HPDE6-E6E7 (cell line): ENCODE data around the gene ROCK2.
"Not testable (repeated sequence)": the region's sequence is repeated elsewhere in the genome, so short reads cannot be mapped to it uniquely, and the experiment has no call there.

Experiments
- DNase-seq: peaks from one replicate; pipeline ENCODE4 v3.0.0; 2011; ENCODE audit warnings: missing footprints; ENCODE audit errors: extremely low spot score

Gene ROCK2

GRCh38 chr2:11179196-11179595, 165.2 kb downstream of the ROCK2 start:
- DNase-seq = no peak

GRCh38 chr2:11177871-11178690, 166.4 kb downstream of the ROCK2 start:
- DNase-seq = no peak

- no peak for DNase-seq
These were observed 169.1 kb downstream of the ROCK2 start for GRCh38 chr2:11175293-11175795.

- no peak for DNase-seq
These were observed 170.2 kb downstream of the ROCK2 start for GRCh38 chr2:11174222-11174621.

GRCh38 chr2:11169333-11169732, 175.1 kb downstream of the ROCK2 start:
- no peak for DNase-seq

GRCh38 chr2:11168488-11168887, 175.9 kb downstream of the ROCK2 start:
- DNase-seq = no peak

- no peak for DNase-seq
These were observed 178.0 kb downstream of the ROCK2 start for GRCh38 chr2:11166476-11166875.

GRCh38 chr2:11165046-11165445, 179.4 kb downstream of the ROCK2 start:
- DNase-seq = not testable (repeated sequence)

GRCh38 chr2:11163439-11164317, 180.8 kb downstream of the ROCK2 start:
- no peak for DNase-seq

GRCh38 chr2:11161747-11162146, 182.7 kb downstream of the ROCK2 start:
- no peak for DNase-seq

- no peak for DNase-seq
These were observed 183.5 kb downstream of the ROCK2 start for GRCh38 chr2:11160731-11161455.

- DNase-seq = no peak
These were observed 184.2 kb downstream of the ROCK2 start for GRCh38 chr2:11160256-11160655.

- no peak for DNase-seq
These were observed 184.8 kb downstream of the ROCK2 start for GRCh38 chr2:11159574-11160170.

- no peak for DNase-seq
These were observed 185.4 kb downstream of the ROCK2 start for GRCh38 chr2:11158916-11159573.

- DNase-seq = no peak
These were observed 186.7 kb downstream of the ROCK2 start for GRCh38 chr2:11157731-11158130.

GRCh38 chr2:11157296-11157695, 187.1 kb downstream of the ROCK2 start:
- no peak for DNase-seq

- no peak for DNase-seq
These were observed 187.9 kb downstream of the ROCK2 start for GRCh38 chr2:11156396-11157075.

- DNase-seq = peak; percentile 86
These were observed 188.9 kb downstream of the ROCK2 start, which contains the start of gene SLC66A3 for GRCh38 chr2:11155381-11156035. Gene SLC66A3 (plus strand): TSS chr2:11155467. CDS start chr2:11155547, 80 bp downstream.

- DNase-seq = peak; percentile 95
These were observed 189.5 kb downstream of the ROCK2 start for GRCh38 chr2:11154923-11155380.
